Occipital lobe (tissue), 2 donors: ENCODE data around the gene ZNF451. TPM values are rescaled to one million over a fixed set of nuclear protein-coding genes. Genes with fewer than 3 reads are reported as not detected.

Experiments
- DNase-seq: peaks from one replicate; lab custom pipeline; 2025; lab: John Stamatoyannopoulos, UW
- total RNA-seq: library from RNA; depleted of rRNA; stranded (reverse); fragments of >200 nt; gene quantifications from one replicate; pipeline ENCODE4 v1.2.3, GENCODE V29; 2014

ZNF451 gene
- total RNA-seq, 1 donor from 2014 or later, result 167 TPM

DNA sequence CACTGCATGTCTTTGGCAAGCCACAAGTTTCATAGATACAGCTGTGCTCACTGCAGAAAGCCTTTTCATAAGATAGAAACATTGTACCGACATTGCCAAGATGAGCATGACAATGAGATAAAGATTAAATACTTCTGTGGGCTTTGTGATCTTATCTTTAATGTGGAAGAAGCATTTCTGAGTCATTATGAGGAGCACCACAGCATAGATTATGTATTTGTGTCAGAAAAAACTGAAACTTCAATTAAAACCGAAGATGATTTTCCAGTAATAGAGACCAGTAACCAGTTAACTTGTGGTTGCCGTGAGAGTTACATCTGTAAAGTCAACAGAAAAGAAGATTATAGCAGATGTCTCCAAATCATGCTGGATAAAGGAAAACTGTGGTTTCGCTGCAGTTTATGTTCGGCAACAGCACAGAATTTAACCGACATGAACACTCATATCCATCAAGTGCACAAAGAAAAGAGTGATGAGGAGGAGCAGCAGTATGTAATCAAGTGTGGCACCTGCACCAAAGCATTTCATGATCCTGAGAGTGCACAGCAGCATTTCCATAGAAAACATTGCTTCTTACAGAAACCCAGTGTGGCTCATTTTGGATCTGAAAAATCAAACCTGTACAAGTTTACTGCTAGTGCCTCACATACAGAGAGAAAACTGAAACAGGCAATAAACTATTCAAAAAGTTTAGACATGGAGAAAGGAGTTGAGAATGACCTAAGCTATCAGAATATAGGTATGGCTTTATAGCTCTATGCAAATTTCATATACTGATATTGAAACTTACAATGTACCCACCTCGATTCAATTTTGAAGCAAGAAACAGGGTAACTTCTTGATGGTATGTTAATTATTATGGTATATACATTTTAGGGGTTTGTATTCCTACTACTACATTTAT is 58.2 kb downstream of the ZNF451 start:
- DNase-seq, result no peak

- DNase-seq, result no peak
Observed at GRCh38 chr6:57158658-57159057, 68.7 kb downstream of the ZNF451 start.

DNA sequence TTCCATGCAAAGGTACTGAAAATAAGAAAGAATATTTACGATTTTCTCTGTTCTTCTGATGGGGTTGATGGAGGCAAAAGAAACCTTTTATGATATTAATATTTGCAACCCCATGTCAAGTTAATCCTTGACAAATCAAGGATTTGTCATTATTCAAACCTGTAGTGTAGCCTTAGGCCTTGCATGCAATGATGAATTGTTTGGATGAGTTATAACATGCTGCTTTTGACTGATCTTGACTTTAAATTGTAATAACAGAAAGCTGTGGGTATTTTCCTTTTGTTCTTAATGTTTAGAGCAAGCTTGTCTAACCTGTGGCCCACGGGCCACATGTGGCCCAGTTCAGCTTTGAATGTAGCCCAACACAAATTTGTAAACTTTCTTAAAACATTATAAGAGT is 69.1 kb downstream of the ZNF451 start:
- no peak for DNase-seq

DNA sequence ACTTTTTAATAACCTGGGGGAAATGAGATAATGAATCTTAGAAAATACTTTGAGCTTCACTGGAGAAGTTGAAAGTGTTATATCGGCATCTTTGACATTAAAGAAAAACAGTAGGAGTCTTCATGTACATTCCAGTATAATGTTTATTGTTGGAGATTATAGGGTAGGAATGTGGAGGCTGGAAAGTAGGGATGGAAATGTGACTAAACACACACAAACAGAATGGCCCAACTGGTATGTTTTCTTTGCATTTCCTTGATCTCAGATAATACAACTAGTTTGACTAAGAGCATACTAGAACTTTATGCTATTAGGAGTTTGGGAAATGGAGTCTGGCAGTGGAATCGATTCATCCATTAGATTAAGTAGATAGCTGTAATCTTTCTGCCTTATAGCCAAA is 72.0 kb downstream of the ZNF451 start:
- DNase-seq, result no peak

DNA sequence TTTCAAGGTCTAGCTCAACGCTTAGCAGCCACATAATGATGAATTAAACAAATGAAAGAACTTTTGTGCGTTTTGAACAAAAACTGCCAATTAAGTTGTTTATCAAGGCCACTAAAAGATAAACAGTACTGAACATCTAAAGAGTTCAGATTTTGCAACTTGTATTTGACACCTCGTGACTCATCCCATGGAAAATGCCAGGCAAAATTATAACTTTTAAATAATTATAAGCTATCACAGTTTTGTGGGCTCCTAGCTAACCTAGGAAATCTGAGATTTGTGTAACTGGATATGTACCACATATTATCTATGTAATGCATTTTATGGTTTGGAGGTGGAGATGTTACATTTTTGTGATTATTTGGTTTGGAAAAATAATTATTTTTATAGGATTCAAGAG is 72.5 kb downstream of the ZNF451 start:
- no peak for DNase-seq

- no peak for DNase-seq
Observed at GRCh38 chr6:57163956-57164355, 74.0 kb downstream of the ZNF451 start.

DNA sequence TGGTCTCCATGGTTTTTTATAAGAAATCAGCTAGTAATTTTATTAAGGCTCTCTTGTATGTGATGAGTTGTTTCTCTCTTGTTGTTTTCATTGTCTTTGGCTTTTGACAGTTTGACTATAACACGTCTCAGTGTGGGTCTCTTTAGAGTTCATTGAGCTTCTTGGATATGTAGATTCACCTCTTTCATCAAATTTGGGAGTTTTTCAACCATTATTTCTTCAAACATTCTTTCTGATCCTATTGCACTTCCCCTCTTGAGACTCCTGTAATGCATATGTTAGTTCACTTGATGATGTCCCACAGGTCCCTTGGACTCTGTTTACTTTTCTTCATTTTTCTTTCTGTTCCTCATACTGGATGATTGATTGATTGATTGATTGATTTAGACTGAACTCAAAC is 75.1 kb downstream of the ZNF451 start:
- DNase-seq, result no peak

GRCh38 chr6:57172136-57173055 is 82.4 kb downstream of the ZNF451 start, which contains the start of gene BAG2:
Gene BAG2, plus strand, starts transcription at chr6:57172326. Its CDS starts 372 bp downstream, at chr6:57172698.
- DNase-seq, result peak; percentile 67

GRCh38 chr6:57173056-57173885 is 83.3 kb downstream of the ZNF451 start:
- no peak for DNase-seq

DNA sequence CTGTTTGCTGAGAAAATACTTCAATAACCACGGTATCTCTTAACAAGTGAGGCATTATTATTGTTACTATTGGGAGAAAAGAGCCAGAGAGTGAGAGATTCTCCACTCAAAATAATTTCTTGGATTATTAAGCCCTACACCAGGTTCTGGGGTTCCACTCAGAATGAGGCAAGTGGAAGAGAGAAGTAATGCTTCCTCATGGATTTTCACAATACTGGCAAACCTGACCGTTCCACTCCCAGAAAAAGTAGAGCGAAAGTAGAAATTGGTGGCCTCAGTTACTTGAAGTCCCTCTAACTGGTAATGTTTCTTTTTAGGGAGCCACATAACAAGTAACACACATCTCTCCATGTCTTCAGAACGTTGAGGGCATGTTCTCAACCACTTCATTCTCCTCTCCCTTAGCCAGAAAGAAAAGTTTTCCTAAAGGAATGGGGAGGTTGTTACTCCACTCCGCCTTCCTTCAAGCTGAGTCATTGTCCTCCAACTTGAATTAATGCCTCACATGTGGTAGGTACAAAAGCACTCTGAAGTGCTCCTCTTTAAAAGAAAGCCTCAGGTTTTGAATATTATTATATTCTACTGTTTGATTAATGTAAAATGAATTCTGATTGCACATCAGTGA is 84.0 kb downstream of the ZNF451 start:
- no peak for DNase-seq

DNA sequence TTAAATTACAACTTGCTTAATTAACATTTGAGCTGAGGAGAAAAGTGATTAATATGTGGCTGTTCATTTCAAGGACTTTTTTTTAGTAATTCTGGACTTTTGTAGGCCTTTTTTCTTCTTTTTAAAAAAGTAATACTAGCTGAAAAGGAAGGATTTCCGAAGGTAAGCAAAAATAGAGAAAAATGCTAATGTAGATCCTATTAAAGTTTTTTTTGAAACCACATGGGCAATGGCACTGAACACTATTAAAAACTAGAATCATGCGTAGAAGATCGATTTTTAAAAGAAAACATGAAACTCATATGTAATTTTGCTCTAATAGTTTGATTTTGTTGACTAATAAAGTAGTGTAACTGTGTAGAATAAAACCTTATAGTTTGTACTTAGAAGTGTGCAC is 84.5 kb downstream of the ZNF451 start:
- no peak for DNase-seq

DNA sequence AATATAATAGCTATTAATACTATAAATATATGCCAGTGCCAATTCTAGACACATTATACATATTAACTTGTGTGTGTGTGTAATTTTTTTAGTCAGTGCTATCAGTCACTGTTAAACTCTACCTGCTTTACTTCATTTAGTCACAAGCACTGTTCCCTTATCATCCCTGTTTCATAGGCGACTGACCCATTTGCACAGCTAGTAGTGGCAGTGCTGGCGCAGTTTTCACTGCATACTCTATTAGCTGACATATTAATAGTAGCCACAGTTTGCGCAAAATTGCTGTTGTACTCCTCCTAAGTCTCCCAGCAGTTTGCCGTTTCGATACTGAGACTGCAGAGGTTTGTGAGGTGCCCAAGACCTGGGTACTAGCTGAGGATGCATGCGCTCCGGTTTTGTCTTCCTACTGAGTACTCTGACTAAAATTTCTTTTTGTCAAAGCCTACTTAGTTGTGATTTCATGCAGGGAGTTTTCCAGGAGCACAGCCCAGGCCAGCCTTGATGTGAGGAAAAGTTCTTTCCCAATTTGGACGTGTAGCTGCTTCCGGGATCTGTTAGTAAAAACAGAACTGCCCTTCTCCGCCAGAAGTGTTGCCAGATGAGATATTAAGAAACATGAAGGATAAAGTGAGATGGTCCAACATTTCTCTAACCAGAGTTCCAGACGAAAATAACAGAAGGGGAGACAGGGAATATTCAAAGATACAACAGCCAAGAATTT is 87.7 kb downstream of the ZNF451 start:
- no peak for DNase-seq

GRCh38 chr6:57180596-57180995 is 90.6 kb downstream of the ZNF451 start:
- DNase-seq, result no peak

GRCh38 chr6:57182017-57182432 is 92.0 kb downstream of the ZNF451 start:
- no peak for DNase-seq

DNA sequence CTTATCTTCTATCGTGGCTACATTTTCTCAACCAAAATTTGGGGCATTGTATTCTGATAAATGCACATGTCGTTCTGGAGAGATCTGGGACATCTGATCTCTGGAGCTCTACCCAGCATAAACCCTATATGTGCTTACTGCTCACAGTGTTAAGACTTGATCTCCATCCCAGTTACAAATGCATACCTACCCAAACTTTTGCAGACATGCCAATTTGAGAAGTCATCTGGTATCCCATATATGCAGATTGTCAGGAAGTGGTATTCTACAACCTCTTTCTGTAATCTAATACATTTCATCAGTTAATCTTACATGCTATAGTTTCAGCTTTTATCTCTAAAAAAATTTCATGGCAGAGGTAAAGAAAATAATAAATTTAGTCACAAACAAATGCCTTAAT is 93.3 kb downstream of the ZNF451 start:
- DNase-seq, result no peak

DNA sequence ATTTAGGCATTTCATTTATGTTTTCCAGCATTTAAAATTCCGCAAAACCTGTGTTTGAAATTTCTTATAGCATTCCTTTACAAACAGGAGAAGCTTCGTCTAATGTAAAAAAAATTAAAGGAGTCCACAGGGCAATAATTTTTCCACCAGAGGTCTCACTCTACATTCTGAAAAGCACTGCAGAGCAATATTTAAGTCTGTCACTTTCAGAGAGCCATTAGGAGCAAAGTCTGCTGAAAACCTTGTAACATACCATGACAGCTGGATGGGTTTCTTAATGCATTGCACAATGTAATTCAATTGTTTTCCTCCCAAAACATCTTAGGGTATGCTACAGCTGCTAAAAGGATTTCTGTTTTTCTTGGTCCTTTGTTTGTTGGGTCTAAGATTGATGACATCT is 100.2 kb downstream of the ZNF451 start:
- no peak for DNase-seq

DNA sequence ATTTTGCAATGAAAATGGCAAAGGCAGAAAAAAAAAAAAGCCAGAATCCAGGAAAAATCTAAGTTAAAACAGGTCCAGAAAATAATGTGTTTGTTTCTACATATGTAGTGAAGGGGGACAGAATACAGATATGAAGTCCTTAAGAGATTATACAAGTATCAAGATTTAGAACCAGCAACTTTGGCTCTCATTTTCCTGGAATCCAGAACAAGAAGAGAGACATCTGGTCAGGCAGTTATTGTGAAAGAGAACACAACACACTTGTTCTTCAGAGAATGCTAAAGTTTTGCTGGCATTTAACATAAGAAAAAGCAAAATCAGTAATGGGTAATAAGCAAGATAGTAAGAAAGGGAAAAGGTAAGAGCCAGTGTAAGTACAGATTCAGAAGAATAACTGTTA is 103.2 kb downstream of the ZNF451 start:
- DNase-seq, result no peak

- no peak for DNase-seq
Observed at GRCh38 chr6:57195457-57195856, 105.5 kb downstream of the ZNF451 start.

DNA sequence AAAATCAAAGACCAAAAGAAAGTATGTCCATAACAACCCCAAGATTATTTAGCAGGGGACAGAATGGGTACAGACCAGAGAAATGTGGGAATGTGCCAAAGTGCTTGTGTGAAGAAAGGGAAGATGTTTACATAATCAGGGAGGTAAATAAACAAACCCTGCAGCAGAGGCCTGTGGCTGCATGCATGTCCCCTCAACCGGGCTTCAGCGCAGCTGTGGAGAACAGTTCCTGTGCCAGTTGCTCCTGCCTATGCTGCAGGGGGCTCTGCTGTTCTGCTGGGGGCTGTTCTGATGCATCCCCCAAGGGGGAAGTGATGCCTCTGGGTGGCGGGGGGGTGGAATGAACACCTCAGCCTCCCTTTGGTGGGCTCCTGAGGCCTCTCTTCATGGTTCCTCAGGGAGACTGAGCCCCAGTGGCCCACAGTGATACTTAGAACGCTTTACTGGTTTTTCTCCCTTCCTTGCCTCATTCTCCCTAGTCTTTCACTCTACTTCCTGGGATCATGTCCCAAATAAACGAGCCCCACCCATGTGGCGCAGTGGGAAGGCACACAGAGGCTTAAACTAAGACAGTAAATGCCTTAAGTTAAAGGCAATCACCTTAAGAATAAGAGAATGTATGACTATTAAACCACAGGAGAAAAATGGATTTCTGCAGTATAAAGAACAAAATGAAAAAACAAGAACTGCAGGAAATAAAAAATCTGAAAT is 109.1 kb downstream of the ZNF451 start:
- no peak for DNase-seq

DNA sequence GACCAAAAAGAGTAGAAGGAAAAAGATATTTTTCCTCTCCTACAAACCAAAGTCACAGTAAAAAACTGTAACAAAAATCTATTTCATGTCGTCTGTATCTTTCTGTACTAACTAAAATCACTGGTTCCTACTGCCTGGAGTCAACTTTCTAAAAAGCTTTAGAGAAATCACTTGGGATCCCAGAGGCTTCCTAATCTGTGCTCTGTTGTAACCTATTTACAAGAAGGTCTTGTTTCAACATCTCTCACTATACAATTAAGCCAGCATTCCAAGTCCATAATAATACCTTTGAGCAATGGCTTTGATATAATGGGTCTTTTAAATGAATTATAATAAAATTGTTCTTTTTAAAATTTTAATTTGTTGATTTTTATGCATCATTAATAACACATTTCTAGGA is 111.7 kb downstream of the ZNF451 start:
- no peak for DNase-seq
